Loucy (cell line): Measurements from ENCODE around the gene GADL1.

ENCODE experiments used
- CTCF ChIP-seq: fragments of 200-600 bp; sonication (generic); conservative IDR thresholded peaks from 2 replicates; pipeline ENCODE4 v1.5.1; 2014; ENCODE audit warnings: mild to moderate bottlenecking, antibody characterized with exemption, low read length
- EZH2phosphoT487 ChIP-seq: fragments of 200-600 bp; IDR thresholded peaks from 2 replicates; pipeline ENCODE4 v1.6.1; 2018; ENCODE audit warnings: antibody characterized with exemption, mild to moderate bottlenecking, moderate library complexity, borderline replicate concordance

- no peak for TF ChIP-seq CTCF
- no peak for TF ChIP-seq EZH2phosphoT487
Observed at GRCh38 chr3:30760737-30761136, 133.7 kb downstream of the GADL1 start.
